SKM-1 treated with dmso at 0.1 percent for 144 hours (cell line): Measurements from ENCODE around the gene KIF17.
"Not testable (repeated sequence)": the region's sequence is repeated elsewhere in the genome, so short reads cannot be mapped to it uniquely, and the experiment has no call there.

Source experiments
- DNase-seq: peaks from one replicate; lab custom pipeline; 2025; ENCODE audit not compliant: unreplicated experiment; lab: John Stamatoyannopoulos, UW

The KIF17 gene

DNA sequence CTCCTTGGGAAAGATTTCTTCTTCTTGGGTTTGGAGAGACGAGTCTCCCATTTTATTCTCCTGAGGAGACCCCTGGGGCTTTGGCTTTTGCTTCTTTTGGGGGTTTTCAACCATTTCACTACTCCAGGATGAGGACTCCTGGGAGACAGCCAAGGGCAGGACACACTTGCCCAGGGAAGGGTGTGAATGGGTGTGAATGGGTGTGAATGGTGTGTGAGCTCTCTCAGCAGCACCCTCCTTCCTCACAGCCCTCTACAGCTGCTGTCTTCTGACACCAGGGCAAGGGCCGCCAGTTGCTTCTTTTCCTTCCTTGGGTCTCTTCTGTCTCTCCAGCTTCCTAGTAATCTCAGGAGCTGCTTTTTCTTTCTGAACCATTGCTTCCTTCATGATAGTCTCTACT lies 24.2 kb downstream of the KIF17 start:
- no peak for DNase-seq

DNA sequence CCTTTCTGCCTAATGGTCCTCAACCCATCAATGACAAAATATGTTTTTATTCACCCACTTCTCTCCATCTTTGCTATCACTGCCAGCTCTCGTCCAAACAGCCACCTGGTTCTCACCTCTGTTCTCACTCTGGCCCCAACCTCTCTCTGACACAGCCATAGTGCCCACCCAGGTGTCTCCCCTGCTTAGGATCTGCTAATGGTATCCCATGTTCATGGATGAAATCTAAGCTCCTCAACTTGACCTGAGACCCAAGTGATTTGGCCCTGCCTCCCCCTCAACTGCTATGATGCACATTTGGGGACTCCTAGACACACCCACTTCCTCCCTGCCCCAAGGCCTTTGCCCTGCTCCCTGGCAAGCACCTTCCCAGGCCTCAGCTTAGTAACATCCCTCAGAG lies 25.9 kb downstream of the KIF17 start:
- no peak for DNase-seq

DNA sequence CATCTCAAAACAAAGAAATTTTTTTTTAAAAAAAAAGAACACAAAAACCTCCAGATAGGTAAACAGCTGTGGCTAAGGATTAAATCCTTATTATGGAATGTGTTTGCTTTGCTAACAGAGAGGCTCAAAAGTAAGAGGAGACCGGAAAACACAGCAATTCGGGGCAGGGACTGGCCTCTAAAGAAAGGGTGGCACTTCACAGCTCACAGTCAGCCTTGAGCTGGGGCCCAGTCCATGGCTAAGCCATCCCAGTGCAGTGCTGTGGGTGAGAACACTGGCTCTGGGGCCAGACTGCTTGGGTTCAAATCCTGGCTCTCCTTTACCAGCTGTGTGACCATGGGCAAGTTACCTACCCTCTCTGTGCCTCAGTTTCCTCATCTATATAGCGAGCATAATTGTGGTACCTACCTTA lies 28.2 kb downstream of the KIF17 start:
- no peak for DNase-seq

DNA sequence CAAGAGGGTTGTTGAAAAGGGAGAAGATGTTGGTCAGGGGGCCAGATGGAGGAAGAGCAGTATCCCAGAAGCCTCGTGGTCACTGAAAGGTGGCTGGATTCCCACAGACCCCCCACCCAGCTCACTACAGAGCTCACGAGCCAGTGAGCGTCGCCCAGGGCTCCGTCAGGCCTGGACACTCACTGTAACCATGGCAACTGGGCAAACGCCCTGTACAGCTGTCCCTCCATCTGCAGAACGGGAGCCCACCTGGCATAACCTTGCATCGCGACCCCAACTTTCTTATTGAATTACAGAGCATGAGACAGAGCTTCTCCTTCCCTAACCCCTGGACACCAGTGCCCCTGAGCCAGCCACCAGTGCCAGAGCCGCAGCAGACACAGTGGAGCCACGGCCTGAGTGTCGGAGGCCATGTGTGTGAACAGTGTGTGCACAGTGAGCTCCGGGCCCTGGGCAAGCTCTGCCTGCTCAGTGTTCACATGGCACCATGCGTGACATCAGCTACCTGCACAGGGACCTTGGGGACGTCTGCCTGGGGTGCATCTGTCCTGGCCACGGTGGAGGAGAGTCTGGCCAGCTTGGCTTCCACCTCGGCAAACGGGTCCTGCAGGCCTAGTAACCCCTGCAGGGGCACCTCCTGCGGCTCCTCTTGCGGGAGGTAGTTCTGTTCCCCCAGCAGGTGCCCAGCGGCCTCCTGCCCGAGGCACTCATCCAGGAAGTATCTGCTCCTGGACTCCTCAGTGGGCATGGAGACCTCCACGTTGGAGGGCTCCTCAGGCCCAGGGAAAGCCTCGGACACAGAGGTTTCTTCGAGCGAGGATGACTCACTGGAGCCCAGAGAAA lies 30.7 kb downstream of the KIF17 start:
- DNase-seq: no peak

DNA sequence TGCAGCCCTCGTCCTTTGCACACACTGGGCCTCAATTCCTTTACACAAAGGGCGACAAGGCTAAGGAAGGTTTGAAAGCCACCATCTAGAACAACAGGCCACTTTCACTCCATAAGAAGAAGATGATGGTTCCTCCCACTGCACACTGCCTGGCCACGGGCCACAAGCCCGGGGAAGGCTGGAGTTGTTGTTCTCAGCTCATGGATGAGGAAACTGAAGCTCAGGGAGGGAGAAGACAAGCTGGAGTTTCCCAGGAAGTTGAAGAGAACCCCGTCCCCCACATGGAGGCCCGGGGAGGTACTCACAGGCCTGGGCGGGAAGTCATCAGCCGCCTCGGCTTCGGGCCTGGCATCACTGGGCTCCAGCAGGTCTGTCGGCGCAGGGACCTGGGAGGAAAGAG lies 32.1 kb downstream of the KIF17 start:
- DNase-seq: no peak

DNA sequence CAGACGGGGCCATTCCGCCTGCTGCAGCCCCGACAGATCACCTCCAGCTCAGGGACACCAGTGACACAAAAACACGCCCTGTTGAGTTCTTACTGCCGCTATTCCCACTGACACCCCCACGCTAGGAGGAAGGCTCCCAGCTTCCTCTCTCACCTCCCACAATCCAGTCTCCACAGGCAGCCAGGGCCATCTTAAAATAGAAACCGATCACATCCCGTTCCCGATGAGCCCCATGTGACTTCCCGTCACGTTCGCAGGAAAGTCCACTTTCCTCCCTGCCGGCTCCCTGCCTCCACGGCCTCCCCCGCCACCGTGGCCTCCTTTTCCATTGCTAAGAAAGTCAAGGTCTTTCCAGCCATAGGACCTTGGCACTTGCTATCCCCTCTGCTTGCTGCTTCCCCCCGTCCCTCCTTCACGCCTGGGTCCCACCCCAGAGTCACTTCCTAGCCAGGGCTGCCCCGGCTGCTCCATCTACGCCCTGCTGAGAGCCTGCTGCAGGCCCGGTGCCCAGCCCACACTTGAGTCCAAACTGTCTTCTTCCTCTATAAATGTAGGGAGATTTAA lies 32.6 kb downstream of the KIF17 start:
- no peak for DNase-seq

DNA sequence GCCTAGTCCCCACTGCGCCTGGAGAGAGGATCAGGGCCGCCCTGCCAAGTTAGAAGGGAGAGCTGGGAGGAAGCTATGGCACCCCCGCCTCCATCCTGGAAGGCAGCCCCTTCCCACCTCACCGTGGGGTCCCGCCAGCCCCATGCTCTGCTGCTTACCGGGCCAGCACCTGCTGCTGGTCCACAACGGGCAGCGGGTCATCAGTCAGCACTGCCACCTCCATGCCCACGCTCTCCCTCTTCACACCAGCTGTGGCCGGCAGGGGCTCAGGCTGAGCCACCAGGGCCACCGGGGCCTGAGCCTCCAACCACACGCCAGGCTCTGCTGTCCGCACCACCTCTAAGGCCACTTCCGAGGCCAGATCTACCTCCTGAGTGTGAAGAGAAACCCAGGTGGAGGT lies 33.2 kb downstream of the KIF17 start:
- DNase-seq: no peak

DNA sequence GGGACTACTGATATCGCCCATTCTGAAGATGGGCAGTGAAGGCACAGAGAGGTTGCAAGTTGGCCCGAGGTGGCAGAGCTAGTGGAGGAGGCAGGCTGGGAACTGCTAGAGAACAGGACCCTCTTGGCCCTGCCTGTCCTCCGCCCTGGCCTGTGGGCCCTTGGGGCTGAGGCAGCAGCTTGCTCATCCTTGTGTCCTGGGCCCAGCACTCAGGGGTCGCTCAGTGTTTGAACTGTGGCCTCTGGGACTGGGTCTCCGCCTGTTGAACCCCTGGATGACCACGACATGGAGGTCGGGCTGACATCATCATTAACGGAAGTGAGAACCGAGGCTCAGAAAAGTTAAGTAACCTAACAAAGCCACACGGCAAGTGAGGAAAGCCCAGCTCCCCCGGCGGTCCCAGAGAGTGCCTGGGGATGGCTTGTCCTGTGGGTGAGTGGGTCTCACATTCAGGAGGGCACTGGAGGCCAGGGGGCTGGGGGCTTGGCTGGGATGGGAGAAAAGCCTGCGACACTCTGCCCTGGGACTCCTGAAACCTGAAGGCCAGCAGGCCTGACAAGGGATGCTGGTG lies 33.7 kb downstream of the KIF17 start:
- DNase-seq: no peak

DNA sequence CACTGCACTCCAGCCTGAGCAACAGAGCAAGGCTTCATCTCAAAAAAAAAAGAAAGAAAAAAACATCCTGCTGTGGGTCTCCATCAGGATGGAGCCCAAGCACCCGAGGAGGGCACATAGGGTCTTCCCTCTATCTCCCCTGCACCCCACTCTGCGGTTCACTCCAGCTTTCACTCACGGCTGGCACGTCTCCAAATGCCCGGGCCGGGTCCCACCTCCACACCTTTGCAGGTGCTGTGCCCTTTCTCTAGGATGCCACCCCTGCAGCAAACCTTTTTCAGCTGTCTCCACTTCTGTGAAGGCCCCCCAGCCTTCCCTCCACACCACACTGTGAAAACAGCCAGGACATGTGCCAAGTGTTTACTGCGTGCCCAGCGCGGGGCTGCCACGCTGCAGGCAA lies 34.2 kb downstream of the KIF17 start:
- DNase-seq: no peak

DNA sequence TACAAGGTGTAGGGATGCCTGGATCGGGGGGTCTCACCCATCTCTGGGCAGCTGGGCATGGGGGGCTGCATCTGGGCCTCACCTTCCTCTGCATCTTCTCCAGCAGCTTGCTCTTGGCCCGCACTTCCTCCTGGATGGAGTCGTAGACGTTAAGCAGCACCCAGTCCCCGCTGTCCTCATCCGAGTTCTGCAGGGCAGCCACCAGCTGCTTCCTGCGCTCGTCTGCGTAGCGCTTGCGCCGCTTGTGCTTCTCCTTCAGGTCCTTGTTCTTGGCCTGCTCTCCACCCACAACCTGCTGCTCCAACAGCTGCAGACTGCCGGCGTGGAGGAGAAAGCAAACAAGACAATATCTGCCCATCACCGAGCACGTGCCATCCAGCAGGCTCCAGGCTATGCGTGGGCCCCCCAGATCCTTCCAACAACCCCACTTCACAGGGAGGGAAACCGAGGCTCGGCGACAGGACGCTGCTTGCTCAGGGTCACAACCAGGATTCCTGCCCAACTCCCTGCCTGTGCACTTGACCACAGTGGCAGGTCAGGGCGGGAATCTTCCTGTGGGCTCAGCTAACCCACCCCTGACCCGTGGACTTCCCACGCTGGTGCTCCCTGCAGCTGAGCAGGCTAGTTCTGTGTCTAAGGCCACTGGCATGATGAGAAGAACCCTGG lies 35.1 kb downstream of the KIF17 start:
- DNase-seq: no peak

DNA sequence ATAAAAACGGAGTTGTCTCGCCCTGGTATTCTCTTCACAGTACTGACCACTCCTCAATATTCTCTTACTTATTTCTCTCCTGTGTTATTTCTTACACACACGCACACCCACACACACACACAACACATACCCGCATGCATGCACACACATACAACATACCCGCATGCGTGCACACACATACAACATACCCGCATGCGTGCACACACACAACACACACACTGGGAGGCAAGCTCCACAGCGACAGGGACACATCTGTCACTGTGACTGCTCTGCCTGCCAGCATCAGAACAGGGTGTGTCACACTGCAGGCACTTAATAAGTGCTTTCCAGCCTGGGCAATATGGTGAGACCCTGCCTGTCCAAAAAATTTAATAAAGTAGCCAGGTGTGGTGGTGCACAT lies 35.8 kb downstream of the KIF17 start:
- DNase-seq: no peak

DNA sequence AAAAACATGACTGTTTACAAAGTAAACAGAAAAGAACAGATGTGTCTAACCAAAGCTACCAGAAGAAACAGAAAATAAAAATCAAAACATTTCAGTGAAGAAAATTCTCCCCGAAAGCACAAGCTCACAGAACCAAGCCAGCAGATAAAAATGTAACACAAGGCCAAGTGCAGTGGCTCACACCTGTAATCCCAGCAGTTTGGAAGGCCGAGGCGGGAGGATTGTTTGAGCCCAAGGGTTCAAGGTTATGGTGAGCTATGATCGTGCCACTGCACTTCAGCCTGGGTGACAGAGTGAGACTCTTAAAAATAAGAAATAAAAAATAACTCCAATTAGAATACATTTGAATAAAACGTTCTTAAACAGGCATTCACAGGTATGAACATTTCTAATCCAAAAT lies 37.5 kb downstream of the KIF17 start:
- no peak for DNase-seq

DNA sequence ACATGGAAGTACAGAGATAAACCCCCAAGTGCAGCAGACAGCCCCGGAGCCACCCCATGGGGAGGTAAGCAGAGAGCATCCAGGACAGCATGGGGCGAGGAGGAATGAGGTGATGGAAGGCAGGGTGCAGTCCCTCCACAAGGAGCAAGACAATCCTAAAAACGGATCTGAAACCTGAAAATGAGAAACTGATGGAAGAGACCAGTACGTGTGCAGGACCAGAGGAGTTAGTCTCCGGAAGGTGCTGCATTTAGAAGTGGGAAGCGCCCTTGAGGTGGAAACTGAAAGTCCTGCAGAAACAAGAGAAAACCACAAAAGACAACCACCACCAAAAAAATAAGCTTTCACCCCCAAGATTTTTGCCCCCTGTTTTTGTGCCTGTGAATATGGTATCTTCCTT lies 39.2 kb downstream of the KIF17 start:
- DNase-seq: peak; percentile 57

DNA sequence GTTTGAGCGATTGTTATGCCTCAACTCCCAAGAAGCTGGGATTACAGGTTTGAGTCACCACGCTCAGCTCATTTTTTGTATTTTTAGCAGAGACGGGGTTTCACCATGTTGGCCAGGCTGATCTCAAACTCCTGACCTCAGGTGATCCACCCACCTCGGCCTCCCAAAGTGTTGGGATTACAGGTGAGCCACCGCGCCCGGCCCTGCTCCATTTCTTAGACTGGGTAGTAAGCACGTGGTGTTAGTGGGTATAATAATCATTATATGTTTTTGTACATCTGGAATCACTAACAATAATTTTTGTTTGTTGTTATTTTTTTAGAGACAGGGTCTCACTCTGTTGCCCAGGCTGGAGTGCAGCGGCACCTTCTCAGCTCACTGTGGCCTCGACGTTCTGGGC lies 44.2 kb downstream of the KIF17 start:
- not testable (repeated sequence) for DNase-seq

DNA sequence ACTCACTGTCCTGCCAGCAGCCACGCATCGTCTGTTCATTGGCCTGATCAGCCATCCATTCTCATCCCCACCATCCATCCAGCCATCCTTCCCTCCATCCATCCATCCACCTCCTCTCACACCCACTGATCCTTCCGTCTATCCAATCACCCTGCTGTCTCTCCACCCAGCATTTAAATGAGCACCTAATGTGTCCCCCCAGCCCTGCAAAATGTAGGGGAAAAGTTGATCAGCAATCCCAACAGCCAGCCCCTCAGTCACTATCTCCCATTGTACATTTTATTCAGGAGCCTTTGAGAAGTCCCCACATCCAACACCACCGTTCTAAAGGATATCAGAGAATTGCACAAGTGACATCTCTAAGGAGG lies 45.6 kb downstream of the KIF17 start:
- DNase-seq: no peak

DNA sequence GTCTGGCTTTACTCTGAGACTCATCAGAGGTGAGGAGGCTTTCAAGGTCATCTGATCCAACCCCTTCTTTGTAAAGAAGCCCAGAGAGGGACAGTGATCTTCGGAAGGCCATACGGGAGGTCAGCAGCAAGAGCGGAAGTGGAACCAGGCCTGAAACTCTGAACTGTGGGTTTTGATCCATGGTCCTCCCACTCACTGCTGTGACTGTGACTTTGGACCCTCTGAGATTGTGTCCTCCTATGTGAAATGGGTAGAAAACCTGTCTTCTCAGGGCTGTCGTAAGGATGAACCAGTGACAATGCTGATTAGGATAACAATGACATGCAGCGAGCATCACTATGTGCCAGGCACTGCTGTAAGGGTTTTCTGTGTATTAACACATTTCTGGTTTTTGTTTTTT lies 46.9 kb downstream of the KIF17 start:
- DNase-seq: no peak

DNA sequence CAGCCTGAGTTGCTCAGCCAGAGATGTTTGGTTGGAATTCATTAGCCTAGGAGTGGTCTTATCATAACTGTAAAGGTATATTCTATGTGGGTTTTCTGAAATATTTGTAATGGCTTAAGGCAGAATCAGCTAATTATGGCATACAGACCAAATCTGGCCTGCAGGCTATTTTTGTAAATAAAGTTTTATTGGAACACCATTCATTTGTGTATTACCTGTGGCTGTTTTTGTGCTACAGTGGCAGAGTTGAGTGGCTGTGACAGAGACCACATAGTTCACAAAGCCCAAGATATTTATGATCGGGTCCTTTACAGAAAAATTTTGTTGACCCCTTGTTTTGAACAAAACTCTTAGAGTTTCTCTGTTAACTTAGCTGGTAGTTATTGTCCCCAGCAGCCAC lies 49.2 kb downstream of the KIF17 start:
- no peak for DNase-seq

DNA sequence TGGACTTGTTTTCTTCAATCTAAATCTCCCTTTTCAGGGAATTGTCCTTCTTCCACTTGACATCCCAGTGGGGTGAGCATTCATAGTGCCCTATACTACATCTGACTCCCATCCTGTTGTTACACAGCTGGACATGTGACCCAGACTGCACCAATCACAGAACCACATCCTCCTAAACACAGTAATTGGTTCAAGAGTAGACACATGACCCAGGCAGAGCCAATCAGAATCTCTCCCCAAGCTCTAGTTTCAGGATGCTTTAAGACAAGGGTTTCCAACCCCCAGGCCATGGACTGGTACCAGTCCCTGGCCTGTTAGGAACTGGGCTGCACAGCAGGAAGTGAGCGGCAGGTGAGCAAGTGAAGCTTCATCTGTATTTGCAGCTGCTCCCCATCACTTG lies 51.0 kb downstream of the KIF17 start:
- DNase-seq: no peak

DNA sequence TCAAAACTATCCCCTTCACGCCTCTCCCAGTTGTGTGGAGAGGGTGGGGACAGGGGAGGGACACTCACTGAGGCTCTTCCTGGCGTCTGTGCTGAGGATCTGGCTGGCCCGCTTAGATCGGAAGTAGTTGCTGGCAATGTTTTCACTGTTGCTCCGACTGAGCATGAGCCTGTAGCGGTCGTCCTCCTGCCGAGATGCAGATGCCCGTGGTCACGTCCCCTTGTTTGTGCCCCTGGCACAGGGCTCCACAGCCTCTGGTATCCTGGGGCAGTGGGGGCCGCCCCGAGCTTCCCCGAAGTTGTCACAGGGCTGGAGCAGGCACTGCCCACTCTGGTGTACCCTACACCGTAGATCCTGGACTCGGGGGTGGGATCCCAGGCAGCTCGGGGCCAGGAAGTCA lies 51.7 kb downstream of the KIF17 start:
- DNase-seq: no peak

DNA sequence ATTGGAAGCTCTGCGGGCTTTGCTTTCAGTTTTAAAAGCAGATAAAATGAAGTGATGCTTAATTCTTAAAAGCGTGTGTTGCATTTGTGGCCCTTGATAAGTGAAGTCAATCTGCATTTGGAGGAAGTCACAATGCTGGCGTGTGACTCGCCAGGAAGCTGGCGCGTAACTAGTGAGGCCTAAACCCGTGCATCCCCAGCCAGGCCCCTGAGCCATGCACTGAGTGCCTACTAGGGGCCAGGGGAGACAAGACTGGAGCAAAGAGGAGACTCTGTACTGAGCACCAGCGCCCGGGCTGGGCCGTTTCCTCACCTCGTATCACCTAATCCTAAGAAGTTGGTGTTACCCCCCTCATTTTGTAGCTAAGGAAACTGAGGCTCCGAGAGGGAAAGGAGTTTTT lies 52.1 kb downstream of the KIF17 start:
- DNase-seq: no peak

DNA sequence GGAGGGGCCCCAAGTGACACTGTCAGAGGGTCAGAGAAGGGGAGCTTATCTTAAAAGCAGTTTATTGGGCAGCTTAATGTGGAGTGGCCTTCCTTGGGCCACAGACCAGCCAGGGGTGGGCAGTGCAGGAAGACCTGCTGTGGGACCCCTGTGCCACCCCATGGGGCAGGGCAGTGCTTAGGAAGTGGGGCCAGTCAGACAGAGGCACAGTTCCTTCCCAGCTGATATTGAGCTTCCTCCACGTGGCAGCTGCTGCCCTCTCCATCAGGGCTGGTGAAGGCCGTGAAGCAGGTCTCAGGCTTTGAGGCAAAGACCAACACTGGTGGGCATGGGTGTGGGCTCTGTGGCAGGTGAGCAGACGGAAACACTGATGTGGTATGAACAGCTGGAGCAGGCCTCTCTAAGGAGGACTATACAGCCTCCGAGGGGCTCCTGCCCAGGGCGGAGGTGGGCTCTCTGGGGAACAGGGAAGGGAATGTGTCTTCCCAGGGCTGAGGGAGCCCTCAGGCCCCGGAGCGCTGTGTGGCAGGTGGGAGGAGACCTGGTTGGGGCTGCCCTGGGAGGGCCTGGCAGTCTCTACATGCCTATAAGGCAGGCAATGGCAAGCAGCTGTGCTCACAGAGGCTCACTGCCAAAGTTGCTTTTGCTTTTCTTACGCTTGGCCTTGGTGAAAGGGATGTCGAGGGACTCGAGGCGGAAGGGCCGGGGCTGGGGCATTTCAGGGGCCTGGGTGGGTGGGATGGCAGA lies 53.7 kb downstream of the KIF17 start:
- DNase-seq: no peak
